ENCODE measurements around the gene CRYBB2.

Gene CRYBB2

GRCh38 chr22:25197340-25197739 is 22.1 kb upstream of the CRYBB2 start:
- no peak for DNase-seq (ENCODE audit: low read depth in 1 of 2, low spot score in 1 of 2)
- TF ChIP-seq SPI1 (IDR thresholded peaks at IDR 0.05; ENCODE audit: borderline replicate concordance, low read depth), result no peak
- TF ChIP-seq, protein P1, sequence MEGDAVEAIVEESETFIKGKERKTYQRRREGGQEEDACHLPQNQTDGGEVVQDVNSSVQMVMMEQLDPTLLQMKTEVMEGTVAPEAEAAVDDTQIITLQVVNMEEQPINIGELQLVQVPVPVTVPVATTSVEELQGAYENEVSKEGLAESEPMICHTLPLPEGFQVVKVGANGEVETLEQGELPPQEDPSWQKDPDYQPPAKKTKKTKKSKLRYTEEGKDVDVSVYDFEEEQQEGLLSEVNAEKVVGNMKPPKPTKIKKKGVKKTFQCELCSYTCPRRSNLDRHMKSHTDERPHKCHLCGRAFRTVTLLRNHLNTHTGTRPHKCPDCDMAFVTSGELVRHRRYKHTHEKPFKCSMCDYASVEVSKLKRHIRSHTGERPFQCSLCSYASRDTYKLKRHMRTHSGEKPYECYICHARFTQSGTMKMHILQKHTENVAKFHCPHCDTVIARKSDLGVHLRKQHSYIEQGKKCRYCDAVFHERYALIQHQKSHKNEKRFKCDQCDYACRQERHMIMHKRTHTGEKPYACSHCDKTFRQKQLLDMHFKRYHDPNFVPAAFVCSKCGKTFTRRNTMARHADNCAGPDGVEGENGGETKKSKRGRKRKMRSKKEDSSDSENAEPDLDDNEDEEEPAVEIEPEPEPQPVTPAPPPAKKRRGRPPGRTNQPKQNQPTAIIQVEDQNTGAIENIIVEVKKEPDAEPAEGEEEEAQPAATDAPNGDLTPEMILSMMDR (IDR thresholded peaks at IDR 0.05; ENCODE audit: insufficient read depth, low read length), result no peak
- TF ChIP-seq POLR2AphosphoS5 (IDR thresholded peaks at IDR 0.05; ENCODE audit: low read depth), result no peak
- TF ChIP-seq, protein P2, sequence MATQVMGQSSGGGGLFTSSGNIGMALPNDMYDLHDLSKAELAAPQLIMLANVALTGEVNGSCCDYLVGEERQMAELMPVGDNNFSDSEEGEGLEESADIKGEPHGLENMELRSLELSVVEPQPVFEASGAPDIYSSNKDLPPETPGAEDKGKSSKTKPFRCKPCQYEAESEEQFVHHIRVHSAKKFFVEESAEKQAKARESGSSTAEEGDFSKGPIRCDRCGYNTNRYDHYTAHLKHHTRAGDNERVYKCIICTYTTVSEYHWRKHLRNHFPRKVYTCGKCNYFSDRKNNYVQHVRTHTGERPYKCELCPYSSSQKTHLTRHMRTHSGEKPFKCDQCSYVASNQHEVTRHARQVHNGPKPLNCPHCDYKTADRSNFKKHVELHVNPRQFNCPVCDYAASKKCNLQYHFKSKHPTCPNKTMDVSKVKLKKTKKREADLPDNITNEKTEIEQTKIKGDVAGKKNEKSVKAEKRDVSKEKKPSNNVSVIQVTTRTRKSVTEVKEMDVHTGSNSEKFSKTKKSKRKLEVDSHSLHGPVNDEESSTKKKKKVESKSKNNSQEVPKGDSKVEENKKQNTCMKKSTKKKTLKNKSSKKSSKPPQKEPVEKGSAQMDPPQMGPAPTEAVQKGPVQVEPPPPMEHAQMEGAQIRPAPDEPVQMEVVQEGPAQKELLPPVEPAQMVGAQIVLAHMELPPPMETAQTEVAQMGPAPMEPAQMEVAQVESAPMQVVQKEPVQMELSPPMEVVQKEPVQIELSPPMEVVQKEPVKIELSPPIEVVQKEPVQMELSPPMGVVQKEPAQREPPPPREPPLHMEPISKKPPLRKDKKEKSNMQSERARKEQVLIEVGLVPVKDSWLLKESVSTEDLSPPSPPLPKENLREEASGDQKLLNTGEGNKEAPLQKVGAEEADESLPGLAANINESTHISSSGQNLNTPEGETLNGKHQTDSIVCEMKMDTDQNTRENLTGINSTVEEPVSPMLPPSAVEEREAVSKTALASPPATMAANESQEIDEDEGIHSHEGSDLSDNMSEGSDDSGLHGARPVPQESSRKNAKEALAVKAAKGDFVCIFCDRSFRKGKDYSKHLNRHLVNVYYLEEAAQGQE (IDR thresholded peaks at IDR 0.05; ENCODE audit: insufficient replicate concordance, low read depth), result no peak
- TF ChIP-seq GABPA (IDR thresholded peaks at IDR 0.05; ENCODE audit: low read depth), result no peak
- Histone ChIP-seq H3K27me3 (ENCODE audit: insufficient read depth, poor library complexity, severe bottlenecking) (no peaks in the 10 kb centered on the region), H3K4me3 (replicated peaks; ENCODE audit: insufficient read depth, low read length) (no peak overlapping the region), H3K27ac (replicated peaks) (no peak overlapping the region)

DNA sequence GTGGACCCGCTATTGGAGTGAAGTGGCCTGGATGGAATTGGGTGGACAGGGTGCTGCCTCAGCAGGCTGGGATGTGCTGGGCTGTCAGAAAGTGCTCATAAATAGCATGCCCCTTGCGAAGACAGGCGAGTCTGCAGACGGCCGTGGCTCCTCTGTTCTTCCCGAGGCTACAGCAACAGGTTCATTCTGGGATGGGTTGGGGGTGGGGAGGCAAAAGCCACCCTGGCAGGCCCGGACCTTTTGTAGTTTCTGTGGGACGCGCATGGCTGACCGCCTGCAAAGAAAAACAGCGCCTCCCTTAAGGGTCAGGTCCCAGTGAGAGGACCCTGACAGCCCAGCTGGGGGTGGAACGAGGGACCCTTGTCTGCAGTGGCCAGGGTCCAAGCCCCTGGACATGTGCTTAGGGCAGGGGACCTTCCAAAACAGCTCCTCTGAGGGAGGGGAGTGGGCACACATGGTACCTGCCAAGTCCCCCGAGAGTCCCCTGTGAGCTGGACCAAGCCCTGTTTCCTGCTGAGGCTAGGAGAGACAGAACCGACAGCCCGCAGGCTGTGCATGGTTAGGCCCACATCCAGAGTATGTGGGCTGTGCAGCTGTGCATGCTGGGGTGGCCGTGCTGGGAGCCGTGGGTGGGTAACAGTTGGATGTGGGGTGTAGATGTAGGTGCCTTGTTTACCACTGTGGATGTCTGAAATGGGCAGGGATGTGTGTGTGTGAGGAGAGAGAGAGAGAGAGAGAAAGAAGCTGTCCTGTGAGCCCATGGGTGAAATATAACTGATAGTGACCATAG is 19.5 kb upstream of the CRYBB2 start, which contains the start of gene CRYBB3:
Gene CRYBB3, plus strand, starts transcription at position 128 of the 790 bp plus-strand sequence. CDS start 1,539 bp downstream, outside the sequence.
- DNase-seq (ENCODE audit: low read depth in 1 of 2, low spot score in 1 of 2), result no peak
- Histone ChIP-seq H3K27ac (replicated peaks) (no peak within 1 kb of the TSS), H3K27me3 (ENCODE audit: insufficient read depth, poor library complexity, severe bottlenecking) (no peaks in the 10 kb centered on the region), H3K4me3 (replicated peaks; ENCODE audit: insufficient read depth, low read length) (no peak within 1 kb of the TSS)
- TF ChIP-seq, protein P1 (IDR thresholded peaks at IDR 0.05; ENCODE audit: insufficient read depth, low read length), result no peak
- no peak for TF ChIP-seq SPI1 (IDR thresholded peaks at IDR 0.05; ENCODE audit: borderline replicate concordance, low read depth)
- TF ChIP-seq GABPA (IDR thresholded peaks at IDR 0.05; ENCODE audit: low read depth), result no peak
- TF ChIP-seq, protein P2 (IDR thresholded peaks at IDR 0.05; ENCODE audit: insufficient replicate concordance, low read depth), result no peak
- TF ChIP-seq POLR2AphosphoS5 (IDR thresholded peaks at IDR 0.05; ENCODE audit: low read depth), result no peak

DNA sequence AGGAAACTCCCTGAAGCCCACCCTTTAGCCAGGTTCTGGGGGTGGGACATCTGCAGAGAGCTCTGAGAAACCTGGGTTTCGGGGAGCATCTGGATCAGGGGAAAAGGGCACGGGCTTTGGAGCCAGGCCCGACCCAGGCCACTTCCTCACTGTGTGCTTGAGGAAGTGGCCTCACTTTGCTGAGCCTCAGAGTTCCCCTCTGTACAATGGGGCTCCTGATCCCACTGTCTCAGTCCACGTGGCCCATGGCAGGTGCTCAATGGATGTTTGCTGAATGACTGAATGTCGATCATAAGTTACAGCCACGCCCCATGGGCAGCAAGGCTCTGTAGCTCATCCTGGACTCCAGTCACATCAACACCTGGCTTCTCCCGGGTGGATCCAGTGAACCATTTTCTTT is 18.5 kb upstream of the CRYBB2 start:
- H3K27me3 ChIP-seq (ENCODE audit: insufficient read depth, poor library complexity, severe bottlenecking), result no peaks in the 10 kb centered on the region
- H3K4me3 ChIP-seq (replicated peaks; ENCODE audit: insufficient read depth, low read length), result no peak overlapping the region
- H3K27ac ChIP-seq (replicated peaks), result no peak overlapping the region
- TF ChIP-seq, protein P2 (IDR thresholded peaks at IDR 0.05; ENCODE audit: insufficient replicate concordance, low read depth), result no peak
- TF ChIP-seq SPI1 (IDR thresholded peaks at IDR 0.05; ENCODE audit: borderline replicate concordance, low read depth) (no peak), GABPA (IDR thresholded peaks at IDR 0.05; ENCODE audit: low read depth) (no peak), POLR2AphosphoS5 (IDR thresholded peaks at IDR 0.05; ENCODE audit: low read depth) (no peak)
- TF ChIP-seq, protein P1 (IDR thresholded peaks at IDR 0.05; ENCODE audit: insufficient read depth, low read length), result no peak
- DNase-seq (ENCODE audit: low read depth in 1 of 2, low spot score in 1 of 2), result no peak
